H1 (cell line): Measurements from ENCODE around the gene FAM72A. TPM values are rescaled to one million over a fixed set of nuclear protein-coding genes. Genes with fewer than 3 reads are reported as not detected.

Experiments used
- BCL11A ChIP-seq, 2 experiments: IDR thresholded peaks; one replicate each; pipeline ENCODE4 v1.6.1; 2011; ENCODE audit warnings: low read depth in 2 of 2, low read length in 2 of 2, mild to moderate bottlenecking in 2 of 2
- RBBP5 ChIP-seq: IDR thresholded peaks from 2 replicates; pipeline ENCODE4 v1.7.1; 2012; ENCODE audit warnings: low read depth, mild to moderate bottlenecking, inconsistent platforms, low read length, moderate library complexity, borderline replicate concordance
- SUZ12 ChIP-seq: fragments of 200-600 bp; sonication (generic); IDR thresholded peaks from 2 replicates; pipeline ENCODE4 v1.6.1; 2012; ENCODE audit warnings: mild to moderate bottlenecking, inconsistent platforms, low read length, moderate library complexity, mixed read lengths
- TCF12 ChIP-seq: IDR thresholded peaks from 2 replicates; pipeline ENCODE4 v1.6.1; 2011; ENCODE audit warnings: low read depth, mild to moderate bottlenecking, low read length
- polyA plus RNA-seq, 7 experiments: library from polyadenylated mRNA; depleted of rRNA in 3 of 7; stranded (reverse) in 5 of 7; unstranded in 2 of 7; fragments of >200 nt in 5 of 7; fragments of 200-250 nt in 2 of 7; gene quantifications; 1 replicate in 5 of 7; 2 replicates in 1 of 7; 4 replicates in 1 of 7; pipeline versions ENCODE4 v1.2.1 to v1.2.3, GENCODE V29; 2011 to 2013; ENCODE audit warnings: missing spikeins in 2 of 7, mixed read lengths in 2 of 7
- total RNA-seq: library from RNA; stranded (reverse); fragmentation: NEBNext Ultra II Directional; extraction: Animal tissue kit (Norgen Biotek cat#: 25700); gene quantifications from 2 replicates; pipeline ENCODE4 v1.2.1, GENCODE V29; 2021

Gene FAM72A
- total and polyA plus RNA-seq, 2 of the 8 experiments (the other 6 are each of a cell fraction or from before 2014, with no cell fraction given) = 10.7 to 23.0 TPM

DNA sequence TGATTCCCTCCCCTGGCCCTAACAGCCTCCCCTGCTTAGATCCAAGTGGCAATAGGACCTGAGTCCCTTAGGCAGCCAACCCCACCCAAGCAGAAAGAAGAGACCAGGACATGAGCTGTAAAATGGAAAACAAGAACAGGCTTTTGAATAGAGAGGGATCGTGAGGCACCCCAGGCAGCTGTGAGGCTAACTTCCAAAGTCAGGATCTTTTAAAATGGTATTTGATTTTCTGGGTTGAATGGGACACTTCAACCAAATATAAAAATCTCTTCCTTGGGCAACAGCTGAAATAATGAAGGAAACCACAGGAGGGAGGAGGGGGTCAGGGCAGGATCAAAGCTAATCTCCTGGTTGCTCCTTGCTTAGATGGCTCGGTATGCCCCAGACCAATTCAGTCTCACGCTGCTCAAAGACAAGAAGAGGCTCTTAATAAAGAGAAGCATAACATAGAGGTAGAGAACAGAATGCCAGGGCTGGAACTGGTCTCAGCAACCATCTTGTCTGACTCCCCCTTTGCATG, 56.8 kb downstream of the FAM72A start (continued):
- TF ChIP-seq TCF12 = no peak
- no peak for TF ChIP-seq SUZ12
- TF ChIP-seq BCL11A (IDR thresholded peaks at IDR 0.05; ENCODE audit: low read depth in 2 of 2, low read length in 2 of 2) = no peak
- no peak for TF ChIP-seq RBBP5
